ENCODE data around the gene ALK.

The ALK gene

GRCh38 chr2:29615841-29616240, 305.5 kb downstream of the ALK start:
- no peak overlapping the region for H3K27ac Mint-ChIP-seq
- DNase-seq (no peak), ATAC-seq (no peak)
- no peak overlapping the region for H3K4me3 Mint-ChIP-seq
- H3K27me3 Mint-ChIP-seq, result peaks cover 14% of the 10 kb centered on the region
- no peaks in the 10 kb centered on the region for H3K4me1 Mint-ChIP-seq
- H3K9me3 Mint-ChIP-seq, result no peaks in the 10 kb centered on the region
- no peaks in the 10 kb centered on the region for H3K36me3 Mint-ChIP-seq (ENCODE audit: low read depth)

GRCh38 chr2:29615183-29615582, 306.2 kb downstream of the ALK start:
- no peak for ATAC-seq
- H3K36me3 Mint-ChIP-seq (ENCODE audit: low read depth), result no peaks in the 10 kb centered on the region
- DNase-seq, result no peak
- H3K27ac Mint-ChIP-seq, result no peak overlapping the region
- peaks cover 14% of the 10 kb centered on the region for H3K27me3 Mint-ChIP-seq
- H3K4me3 Mint-ChIP-seq, result no peak overlapping the region
- no peaks in the 10 kb centered on the region for H3K9me3 Mint-ChIP-seq
- no peaks in the 10 kb centered on the region for H3K4me1 Mint-ChIP-seq

DNA sequence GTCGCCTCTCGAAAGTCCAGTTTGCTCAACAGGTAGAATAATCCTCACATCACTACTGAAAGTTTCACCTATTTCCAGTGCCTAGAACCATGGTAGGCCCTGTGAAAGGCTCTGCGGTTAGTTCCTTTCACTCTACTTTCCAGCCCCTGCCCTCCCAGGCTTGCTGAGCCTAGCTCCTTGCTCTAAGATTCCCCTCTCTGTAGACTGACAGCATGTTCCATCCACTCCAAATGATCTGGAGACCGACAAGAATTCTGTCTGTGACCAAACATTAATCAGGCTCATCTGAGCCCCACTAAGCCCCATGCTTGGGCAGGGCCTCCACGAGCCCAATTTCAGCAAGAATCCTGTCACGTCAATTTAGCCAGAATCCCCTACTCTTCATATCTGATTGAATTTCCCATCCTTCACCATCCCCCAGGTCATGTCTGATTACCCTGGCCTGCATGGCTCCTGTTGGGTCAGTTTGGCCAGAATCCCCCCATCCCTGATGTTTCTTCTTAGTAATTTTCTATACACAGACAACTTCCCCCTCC, 307.0 kb downstream of the ALK start:
- ATAC-seq (no peak), DNase-seq (no peak)
- H3K27ac Mint-ChIP-seq, result no peak overlapping the region
- H3K27me3 Mint-ChIP-seq, result peaks cover 14% of the 10 kb centered on the region
- H3K4me3 Mint-ChIP-seq, result no peak overlapping the region
- no peaks in the 10 kb centered on the region for H3K9me3 Mint-ChIP-seq
- H3K4me1 Mint-ChIP-seq, result no peaks in the 10 kb centered on the region
- no peaks in the 10 kb centered on the region for H3K36me3 Mint-ChIP-seq (ENCODE audit: low read depth)

DNA sequence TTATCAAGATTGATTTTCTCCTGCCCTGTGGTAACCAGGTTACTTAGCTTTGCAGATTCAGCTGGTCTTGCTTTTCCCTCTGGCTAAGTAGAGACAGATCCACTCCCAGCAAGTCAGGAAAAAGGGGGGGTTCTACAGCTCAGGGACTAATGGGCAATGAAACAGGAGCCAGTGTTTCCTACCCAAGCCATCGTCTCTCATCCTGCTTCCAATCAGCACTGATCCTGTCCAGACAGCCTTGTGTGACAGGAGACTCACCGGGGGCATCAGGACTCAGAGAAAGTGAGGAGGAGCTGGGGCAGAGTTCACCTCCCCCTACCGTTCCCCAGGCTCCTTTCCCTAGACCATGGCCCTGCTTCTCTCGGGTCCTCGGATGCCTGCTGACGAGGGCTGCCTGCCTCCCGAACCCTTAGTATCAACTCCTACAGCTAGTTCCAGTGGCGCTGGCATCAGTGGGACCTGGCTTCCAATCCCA, 307.6 kb downstream of the ALK start:
- no peak overlapping the region for H3K27ac Mint-ChIP-seq
- DNase-seq, result no peak
- H3K4me1 Mint-ChIP-seq, result no peaks in the 10 kb centered on the region
- H3K4me3 Mint-ChIP-seq, result no peak overlapping the region
- no peak for ATAC-seq
- no peaks in the 10 kb centered on the region for H3K9me3 Mint-ChIP-seq
- no peaks in the 10 kb centered on the region for H3K36me3 Mint-ChIP-seq (ENCODE audit: low read depth)
- peaks cover 12% of the 10 kb centered on the region for H3K27me3 Mint-ChIP-seq

DNA sequence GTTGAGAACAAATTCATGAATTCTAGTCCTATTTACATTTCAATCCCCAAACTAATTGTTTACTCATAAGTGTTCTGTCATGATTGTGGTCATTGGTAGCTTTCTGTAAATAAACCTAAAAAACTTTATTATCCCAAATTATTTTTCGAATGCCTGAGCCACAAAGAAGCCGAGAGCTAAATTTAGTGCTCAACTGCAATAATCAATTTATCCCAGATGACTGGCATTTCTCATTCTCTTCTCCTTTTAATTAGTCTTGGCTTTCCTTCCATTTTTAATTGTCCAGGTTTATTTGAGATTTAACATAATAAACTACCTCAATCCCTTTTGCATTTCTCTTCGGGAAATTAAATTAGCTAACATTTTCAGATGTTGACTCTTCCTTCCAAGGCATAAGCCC, 308.3 kb downstream of the ALK start:
- no peak overlapping the region for H3K4me3 Mint-ChIP-seq
- H3K9me3 Mint-ChIP-seq, result no peaks in the 10 kb centered on the region
- peaks cover 12% of the 10 kb centered on the region for H3K27me3 Mint-ChIP-seq
- ATAC-seq (no peak), DNase-seq (no peak)
- H3K27ac Mint-ChIP-seq, result no peak overlapping the region
- H3K4me1 Mint-ChIP-seq, result no peaks in the 10 kb centered on the region
- no peaks in the 10 kb centered on the region for H3K36me3 Mint-ChIP-seq (ENCODE audit: low read depth)

- no peak overlapping the region for H3K27ac Mint-ChIP-seq
- no peaks in the 10 kb centered on the region for H3K9me3 Mint-ChIP-seq
- H3K36me3 Mint-ChIP-seq (ENCODE audit: low read depth), result no peaks in the 10 kb centered on the region
- no peaks in the 10 kb centered on the region for H3K4me1 Mint-ChIP-seq
- no peak overlapping the region for H3K4me3 Mint-ChIP-seq
- ATAC-seq (no peak), DNase-seq (no peak)
- H3K27me3 Mint-ChIP-seq, result peaks cover 8% of the 10 kb centered on the region
Measured at GRCh38 chr2:29612568-29612967, 308.8 kb downstream of the ALK start.

GRCh38 chr2:29611850-29612249, 309.5 kb downstream of the ALK start:
- H3K36me3 Mint-ChIP-seq (ENCODE audit: low read depth), result no peaks in the 10 kb centered on the region
- peaks cover 8% of the 10 kb centered on the region for H3K27me3 Mint-ChIP-seq
- DNase-seq (no peak), ATAC-seq (no peak)
- H3K27ac Mint-ChIP-seq, result no peak overlapping the region
- no peak overlapping the region for H3K4me3 Mint-ChIP-seq
- H3K4me1 Mint-ChIP-seq, result no peaks in the 10 kb centered on the region
- no peaks in the 10 kb centered on the region for H3K9me3 Mint-ChIP-seq

DNA sequence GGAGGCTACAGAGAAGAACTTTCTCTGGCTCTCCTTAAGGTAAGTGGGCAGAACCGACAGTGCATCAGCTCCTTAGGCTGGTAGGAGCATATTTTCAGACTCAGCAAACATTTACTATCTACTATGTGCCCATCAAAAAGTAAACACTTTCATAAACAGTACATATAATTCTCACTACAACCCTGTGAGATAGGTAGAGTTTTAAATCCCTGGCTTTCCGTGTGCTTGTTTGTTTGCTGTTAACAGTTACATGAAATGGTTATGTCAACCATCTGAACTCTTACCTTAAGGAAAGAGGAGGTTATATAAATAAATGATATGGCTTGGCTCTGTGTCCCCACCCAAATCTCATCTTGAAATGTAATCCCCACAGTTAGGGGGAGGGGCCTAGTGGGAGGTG, 310.1 kb downstream of the ALK start:
- Mint-ChIP-seq H3K36me3 (ENCODE audit: low read depth) (no peaks in the 10 kb centered on the region), H3K27ac (no peak overlapping the region), H3K27me3 (peaks cover 8% of the 10 kb centered on the region), H3K9me3 (no peaks in the 10 kb centered on the region), H3K4me1 (no peaks in the 10 kb centered on the region), H3K4me3 (no peak overlapping the region)
- DNase-seq (no peak), ATAC-seq (no peak)

- no peak overlapping the region for H3K27ac Mint-ChIP-seq
- H3K36me3 Mint-ChIP-seq (ENCODE audit: low read depth), result no peaks in the 10 kb centered on the region
- no peak overlapping the region for H3K4me3 Mint-ChIP-seq
- H3K27me3 Mint-ChIP-seq, result peaks cover 8% of the 10 kb centered on the region
- H3K4me1 Mint-ChIP-seq, result no peaks in the 10 kb centered on the region
- no peak for DNase-seq
- no peak for ATAC-seq
- H3K9me3 Mint-ChIP-seq, result no peaks in the 10 kb centered on the region
Measured at GRCh38 chr2:29610569-29610968, 310.8 kb downstream of the ALK start.

DNA sequence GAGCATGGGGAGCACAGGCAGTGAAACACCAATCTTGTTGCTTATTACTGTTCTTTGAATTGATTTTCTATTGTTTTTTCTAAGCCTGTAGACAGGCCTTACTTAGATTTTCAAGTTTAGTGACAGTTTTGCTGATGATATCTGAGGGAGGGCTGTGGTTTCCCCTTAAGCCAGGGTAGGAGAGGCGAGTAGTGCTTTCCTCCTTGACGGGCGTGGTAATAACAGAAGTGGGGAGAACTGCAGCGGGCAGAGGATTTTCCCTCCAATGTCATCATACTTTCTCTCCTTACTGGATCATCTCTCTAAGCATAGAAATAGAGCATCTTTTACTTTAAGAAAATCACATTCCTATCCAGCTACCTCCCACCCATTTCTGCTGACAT, 314.4 kb downstream of the ALK start:
- Mint-ChIP-seq H3K9me3 (no peaks in the 10 kb centered on the region), H3K36me3 (ENCODE audit: low read depth) (no peaks in the 10 kb centered on the region)
- ATAC-seq, result no peak

DNA sequence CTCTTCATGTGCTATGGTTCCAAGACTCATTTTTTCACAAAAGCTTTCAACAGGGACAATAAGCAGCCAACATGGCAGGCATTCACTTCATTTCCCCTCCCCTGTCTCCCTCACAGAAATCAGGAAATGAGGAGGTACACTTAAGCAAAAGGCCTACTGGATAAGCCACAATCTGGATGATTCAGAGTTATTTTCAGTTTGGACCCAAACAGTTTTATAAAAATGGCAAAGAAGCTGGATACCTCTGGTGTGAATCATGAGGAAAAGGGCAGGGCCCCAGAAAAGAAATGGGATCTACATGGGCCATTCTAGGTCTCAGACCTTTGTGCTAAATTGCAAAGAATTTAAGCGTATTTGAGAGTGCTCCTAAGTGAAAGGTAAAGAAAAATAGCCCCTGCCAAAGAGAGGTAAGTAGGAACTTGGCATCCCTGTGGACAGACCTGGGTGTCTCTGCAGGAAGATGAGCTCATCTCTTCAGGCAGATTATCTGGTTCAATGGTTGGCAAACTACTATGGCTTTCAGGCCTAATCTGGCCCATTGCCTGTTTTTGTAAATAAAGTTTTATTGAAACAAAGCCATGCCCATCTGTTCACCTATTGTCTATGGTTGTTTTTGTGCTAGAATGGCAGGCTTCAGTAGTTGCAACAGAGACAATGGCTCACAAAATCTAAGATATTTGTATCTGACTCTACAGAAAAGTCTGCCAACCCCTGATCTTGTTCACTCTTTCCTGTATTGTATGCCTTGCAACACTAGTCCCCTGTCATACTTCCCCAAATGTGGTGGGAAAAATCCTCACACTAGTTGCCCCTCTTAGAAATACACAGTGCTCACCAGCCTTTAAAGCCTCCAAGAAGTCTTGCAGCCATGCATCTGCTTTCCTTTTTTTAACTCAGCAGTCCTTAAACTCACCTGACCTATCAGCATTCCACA, 315.0 kb downstream of the ALK start:
- no peaks in the 10 kb centered on the region for H3K36me3 Mint-ChIP-seq (ENCODE audit: low read depth)
- DNase-seq (no peak), ATAC-seq (no peak)
- no peaks in the 10 kb centered on the region for H3K9me3 Mint-ChIP-seq
- no peak overlapping the region for H3K4me3 Mint-ChIP-seq
- peaks cover 2% of the 10 kb centered on the region for H3K27me3 Mint-ChIP-seq
- H3K27ac Mint-ChIP-seq, result no peak overlapping the region
- H3K4me1 Mint-ChIP-seq, result no peaks in the 10 kb centered on the region

More for the DNA sequence above, 314.4 kb downstream of the ALK start:
- no peak for DNase-seq
- peaks cover 5% of the 10 kb centered on the region for H3K27me3 Mint-ChIP-seq
- no peaks in the 10 kb centered on the region for H3K4me1 Mint-ChIP-seq
- no peak overlapping the region for H3K27ac Mint-ChIP-seq
- H3K4me3 Mint-ChIP-seq, result no peak overlapping the region

DNA sequence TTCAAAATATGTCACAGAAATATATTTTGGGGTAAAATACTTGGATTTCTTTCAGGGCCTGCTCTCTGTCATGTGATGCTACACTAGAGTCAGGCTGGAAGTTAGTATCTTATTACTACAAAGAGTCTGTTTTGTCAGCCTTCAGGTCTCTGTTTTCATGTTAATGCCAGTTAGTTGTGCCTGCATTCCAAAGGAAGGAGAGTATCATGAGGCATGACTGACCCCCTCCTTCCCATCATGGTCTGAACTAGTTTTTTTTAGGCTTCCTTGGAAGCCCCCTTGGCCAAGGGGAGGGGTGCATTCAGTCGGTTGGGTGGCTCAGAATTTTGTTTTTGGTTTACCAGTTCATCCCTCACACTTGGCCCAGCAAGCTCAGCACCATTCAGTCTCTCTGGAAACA, 318.0 kb downstream of the ALK start:
- Mint-ChIP-seq H3K27ac (no peak overlapping the region), H3K9me3 (no peaks in the 10 kb centered on the region), H3K36me3 (ENCODE audit: low read depth) (no peaks in the 10 kb centered on the region), H3K27me3 (peaks cover 5% of the 10 kb centered on the region), H3K4me3 (no peak overlapping the region), H3K4me1 (no peaks in the 10 kb centered on the region)
- ATAC-seq, result no peak
- DNase-seq, result no peak

GRCh38 chr2:29601872-29602271, 319.5 kb downstream of the ALK start:
- DNase-seq (no peak), ATAC-seq (no peak)
- Mint-ChIP-seq H3K4me3 (no peak overlapping the region), H3K27me3 (peaks cover 5% of the 10 kb centered on the region), H3K4me1 (no peaks in the 10 kb centered on the region), H3K9me3 (no peaks in the 10 kb centered on the region), H3K27ac (no peak overlapping the region), H3K36me3 (ENCODE audit: low read depth) (no peaks in the 10 kb centered on the region)

DNA sequence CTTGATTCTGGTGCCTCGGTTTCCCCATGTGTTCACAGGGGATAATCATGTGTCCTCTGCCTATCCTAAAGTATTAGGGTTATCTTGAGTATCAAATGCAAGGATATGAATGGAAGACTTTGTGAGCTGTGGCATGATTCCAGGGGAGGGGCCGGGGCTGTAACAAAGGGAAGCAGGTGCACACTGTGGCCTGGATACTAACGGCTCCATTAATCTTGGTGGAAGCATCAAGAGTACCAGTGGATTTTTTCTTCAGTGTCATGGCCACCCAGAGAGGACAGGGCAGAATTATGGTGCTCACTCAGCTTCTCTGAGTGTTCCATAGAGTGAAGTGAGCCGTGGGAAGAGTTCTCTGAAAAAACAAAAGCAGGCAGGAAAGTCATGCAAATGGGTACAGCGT, 320.1 kb downstream of the ALK start:
- no peaks in the 10 kb centered on the region for H3K36me3 Mint-ChIP-seq (ENCODE audit: low read depth)
- no peaks in the 10 kb centered on the region for H3K4me1 Mint-ChIP-seq
- no peak for ATAC-seq
- H3K27ac Mint-ChIP-seq, result no peak overlapping the region
- peaks cover 5% of the 10 kb centered on the region for H3K27me3 Mint-ChIP-seq
- no peak for DNase-seq
- H3K4me3 Mint-ChIP-seq, result no peak overlapping the region
- H3K9me3 Mint-ChIP-seq, result no peaks in the 10 kb centered on the region

DNA sequence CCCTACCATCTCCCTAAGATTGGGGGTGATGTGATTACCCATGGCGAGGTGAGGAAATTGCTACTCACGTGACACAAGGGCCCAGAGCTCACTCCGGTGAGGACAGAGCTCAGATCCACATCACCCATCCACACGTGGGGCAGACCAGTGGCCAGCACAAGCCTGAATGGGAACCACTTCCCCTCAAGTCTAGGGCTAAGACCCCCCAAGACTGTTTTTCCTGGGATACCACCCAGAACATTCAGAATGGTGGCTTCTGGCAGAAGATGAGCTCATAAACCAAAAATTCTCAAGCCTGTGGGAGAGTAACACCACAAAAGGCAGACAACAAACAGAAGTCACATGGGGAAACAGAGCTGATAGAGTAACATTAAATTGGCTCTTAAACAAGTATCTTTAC, 321.4 kb downstream of the ALK start:
- no peak overlapping the region for H3K27ac Mint-ChIP-seq
- ATAC-seq (no peak), DNase-seq (no peak)
- H3K4me3 Mint-ChIP-seq, result no peak overlapping the region
- H3K9me3 Mint-ChIP-seq, result no peaks in the 10 kb centered on the region
- no peaks in the 10 kb centered on the region for H3K4me1 Mint-ChIP-seq
- H3K27me3 Mint-ChIP-seq, result peaks cover 9% of the 10 kb centered on the region
- H3K36me3 Mint-ChIP-seq (ENCODE audit: low read depth), result no peaks in the 10 kb centered on the region
